GM21717 (cell line): Measurements from ENCODE around the gene PSMB7.

Source experiments
- ATAC-seq: cut with Tn5 transposase; IDR thresholded peaks from one replicate; pipeline ENCODE4 v1.9.1; 2021; ENCODE audit warnings: mild to moderate bottlenecking, moderate library complexity; ENCODE audit not compliant: unreplicated experiment

PSMB7 gene

DNA sequence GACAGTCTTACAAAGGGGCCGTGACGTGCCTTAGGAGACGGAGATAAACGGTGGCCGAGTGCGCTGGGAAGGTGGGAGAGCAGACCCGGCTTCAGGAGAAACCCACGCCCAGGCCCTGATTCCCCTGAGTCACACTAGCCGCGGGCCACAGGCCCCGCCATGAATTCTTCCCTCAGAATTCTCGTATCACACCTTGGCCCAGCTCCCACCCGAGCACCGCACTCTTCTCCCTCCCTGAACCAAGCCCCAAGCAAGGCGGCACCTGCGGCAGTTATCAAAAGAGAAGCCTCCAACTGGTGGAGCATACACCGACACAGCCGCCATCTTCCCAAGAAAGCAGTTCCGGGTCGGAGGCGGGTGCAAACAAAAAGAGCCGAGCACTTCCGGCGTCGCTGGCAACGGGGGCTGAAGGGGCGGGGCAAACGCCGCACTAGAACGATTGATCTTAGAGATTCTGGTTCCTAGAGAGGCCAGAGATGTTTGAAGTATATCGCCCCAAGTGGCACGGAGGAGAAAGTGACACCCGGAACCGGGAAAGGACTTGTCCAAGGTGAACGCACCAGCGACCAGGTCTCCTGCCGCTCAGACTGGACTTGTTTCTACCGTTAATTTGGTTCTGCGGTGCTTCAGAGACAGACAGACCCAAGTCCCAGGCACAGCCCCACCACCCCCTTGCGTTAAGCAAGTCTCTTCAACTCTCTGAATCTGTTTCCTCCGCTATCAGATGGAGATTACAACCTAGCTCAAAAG is at the start of gene PSMB7:
Gene PSMB7, minus strand, starts transcription at position 341 of the 750 bp plus-strand sequence. Its CDS starts 17 bp downstream, at position 324.
- peak; percentile 89 for ATAC-seq

DNA sequence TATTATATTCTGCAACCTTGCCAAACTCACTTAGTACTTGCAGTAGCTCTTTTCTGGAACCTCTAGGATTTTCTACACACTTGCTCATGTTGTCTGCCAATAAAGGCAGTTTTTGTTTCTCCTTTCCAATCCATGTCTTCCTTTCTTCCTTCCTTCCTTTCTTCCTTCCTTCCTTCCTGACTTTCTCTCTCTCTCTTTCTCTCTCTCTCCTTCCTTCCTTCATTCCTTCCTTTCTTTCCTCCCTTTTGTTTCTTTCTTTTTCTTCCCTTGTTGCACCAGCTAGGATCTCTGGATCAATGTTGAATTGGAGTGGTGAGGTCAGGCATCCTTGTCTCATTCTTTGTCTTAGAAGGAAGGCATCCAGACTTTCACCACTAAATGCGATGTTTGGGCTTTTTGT is 47.5 kb upstream of the PSMB7 start:
- ATAC-seq: no peak

DNA sequence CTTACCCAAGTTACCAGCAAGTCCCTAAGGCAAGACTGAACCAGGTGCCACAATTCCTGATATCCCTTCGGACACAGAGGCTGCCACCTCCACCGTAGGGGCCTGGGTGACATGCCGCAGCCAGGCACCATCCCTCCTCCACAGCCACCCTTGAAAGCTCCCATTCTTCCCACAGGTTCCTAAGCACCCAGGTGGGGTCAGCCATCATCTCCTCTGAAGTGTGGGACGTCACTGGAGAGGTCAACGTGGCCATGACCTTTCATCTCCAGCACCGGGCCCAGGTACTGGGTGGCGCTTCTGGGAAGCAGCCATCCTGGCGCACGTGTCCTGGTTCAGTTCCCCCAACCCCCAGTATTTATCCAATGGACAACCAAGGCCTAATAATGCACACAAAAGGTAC is 43.2 kb upstream of the PSMB7 start:
- no peak for ATAC-seq

DNA sequence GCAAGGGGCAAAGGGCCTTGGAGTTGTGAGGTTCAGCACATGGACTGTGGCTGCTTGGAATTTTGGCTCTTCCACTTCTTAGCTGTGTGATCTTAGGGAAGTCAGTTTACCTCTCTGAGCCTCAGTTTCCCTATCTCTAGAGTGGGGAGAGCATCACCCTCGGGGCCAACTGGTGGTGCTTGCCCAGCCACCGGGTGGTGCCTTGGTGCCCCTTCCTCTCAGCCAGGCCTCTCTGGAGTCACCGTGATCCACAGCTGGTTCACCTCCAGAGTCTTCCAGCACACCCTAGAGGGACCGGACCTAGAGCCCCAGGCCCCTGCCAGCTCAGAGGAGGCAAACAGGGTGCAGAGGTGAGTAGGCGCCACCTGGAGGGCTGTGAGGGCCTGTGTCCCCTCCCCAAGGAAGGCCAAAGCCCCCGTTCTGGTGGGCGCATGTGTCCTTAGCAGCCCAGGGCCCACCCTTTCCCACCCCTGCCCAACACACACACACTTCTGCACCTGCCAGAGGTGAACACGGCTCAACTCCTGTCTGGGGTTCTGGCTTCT is 42.7 kb upstream of the PSMB7 start:
- no peak for ATAC-seq

DNA sequence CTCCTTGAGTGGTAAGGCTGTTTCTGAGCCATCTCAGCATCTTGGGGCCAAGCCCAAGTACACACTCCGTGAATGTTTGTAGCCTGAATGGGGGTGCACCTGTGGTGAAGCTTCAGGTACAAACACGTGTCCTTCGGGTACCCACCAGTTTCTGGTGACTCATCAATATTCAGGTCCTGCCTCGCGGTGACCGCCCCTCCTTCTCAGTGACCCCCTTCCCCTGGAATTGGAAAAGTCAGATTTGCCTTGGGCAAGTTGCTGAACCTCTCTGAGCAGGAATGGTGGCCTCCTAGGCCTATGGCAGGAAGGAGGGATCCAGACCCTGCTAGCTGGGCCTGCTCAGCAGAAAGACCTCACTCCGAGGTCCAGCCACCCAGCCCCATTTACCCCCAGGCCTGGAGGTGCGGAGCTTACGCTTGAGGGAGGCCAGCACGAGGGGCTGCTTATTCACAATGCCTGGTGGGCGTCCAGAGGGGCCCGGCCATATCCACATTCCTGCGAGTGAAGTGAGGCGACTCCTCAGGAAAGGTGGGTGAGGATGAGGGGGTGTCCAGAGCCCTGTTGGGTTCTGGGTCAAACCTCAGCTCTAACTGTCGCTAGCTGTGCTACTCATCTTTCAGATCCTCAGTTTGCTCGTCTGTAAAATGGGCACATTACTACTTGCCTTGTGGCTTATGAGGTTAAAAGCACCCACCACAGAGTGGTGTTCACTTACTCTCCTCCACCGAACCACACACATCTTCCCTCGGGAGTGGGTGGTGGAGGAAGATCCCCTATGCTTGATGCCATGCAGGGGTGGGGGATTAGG is 42.0 kb upstream of the PSMB7 start:
- no peak for ATAC-seq

DNA sequence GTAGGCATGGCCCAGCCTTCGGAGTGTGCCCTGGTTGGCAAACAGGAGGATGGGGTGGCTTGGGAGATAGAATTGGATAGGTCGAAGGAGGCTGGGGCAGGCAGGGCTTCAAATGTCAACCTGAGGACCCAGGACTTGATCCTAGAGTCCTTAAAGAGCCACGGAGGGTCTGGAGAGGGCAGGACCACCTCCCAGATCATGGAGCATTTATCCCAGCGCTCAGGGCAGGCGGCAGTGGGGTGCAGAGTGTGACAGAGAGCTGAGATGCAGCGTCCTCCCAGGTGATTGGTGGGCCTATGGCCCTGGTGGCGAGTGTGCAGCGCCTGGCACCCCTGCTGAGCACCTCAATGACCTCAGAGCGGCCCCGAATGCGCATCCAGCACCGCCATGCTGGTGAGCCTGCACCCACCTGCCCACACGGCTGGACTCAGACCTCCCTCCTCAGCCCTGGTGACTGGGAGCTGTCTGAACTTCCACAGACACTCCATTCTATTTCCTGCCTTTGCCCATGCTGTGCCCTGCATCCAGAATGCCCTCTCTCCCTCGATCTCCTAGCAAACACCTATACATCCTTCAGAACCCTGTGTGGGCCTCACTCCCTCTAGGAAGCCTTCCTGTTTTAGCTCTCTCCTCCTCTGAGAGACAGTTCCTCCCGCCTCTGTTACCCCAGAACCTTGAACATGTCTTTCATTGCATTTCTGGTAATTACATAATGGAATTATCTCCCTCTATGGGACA is 41.3 kb upstream of the PSMB7 start:
- no peak for ATAC-seq

DNA sequence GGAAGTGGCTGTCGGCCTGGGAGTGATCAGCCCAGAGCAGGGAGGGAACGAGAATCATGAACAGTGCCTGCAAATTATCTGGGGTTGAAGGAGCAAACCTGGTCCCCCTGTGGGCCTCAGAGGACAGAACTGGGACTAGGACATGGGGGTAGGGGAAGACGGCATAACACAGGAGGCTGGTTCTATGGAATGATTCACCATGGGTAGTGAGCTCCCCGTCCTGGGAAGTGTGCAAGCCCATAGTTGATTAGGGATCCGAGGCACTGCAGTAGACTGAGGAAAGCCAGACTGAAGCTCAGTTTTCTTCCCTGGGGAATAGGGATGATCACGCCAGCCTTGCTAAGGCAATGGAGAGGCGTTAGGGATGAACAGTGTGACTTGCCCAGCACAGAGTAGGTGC is 40.6 kb upstream of the PSMB7 start:
- no peak for ATAC-seq

DNA sequence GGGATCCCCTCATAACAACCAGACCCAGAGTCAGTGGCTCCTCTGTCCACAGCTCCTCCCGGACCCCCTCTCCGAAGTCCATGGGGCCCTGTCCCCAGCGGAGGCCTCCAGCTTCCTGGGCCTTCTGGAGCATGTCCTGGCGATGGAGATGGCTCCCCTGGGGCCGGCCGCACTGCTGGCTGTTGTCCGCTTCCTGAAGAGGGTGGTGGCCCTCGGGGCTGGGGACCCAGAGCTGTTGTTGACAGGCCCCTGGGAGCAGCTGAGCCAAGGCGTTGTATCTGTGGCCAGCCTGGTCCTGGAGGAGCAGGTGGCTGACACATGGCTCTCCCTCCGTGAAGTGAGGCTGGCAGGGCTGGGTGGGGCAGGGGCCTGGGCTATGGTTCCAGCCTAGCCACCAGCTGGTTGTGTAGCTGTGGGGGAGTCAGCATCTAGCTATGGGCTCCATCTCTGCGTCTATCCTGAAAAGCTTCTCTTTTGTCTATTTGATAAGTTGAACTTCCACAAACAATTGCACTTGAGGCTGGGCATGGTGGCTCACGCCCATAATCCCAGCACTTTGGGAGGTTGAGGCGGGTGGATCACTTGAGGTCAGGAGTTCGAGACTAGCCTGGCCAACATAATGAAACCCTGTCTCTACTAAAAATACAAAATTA is 39.7 kb upstream of the PSMB7 start:
- no peak for ATAC-seq

DNA sequence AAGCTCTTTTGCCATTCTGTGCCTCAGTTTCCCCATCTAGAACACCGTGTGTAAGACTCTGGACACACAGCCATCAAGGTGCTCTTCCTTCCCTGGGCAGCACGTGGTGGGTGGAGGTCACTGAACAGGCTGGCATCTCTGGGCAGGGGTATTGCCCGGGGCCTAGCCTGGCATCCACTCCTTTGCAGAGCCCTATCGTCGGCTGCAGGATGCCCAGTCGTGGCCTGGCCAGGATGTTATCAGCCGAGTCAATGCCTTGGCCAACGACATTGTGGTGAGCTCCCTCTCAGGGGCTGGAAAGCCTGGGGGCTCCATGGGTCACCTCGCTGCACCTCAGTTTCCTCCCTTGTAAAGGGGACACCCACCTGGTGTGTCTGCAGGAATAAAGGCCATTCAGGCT is 39.1 kb upstream of the PSMB7 start:
- ATAC-seq: no peak

DNA sequence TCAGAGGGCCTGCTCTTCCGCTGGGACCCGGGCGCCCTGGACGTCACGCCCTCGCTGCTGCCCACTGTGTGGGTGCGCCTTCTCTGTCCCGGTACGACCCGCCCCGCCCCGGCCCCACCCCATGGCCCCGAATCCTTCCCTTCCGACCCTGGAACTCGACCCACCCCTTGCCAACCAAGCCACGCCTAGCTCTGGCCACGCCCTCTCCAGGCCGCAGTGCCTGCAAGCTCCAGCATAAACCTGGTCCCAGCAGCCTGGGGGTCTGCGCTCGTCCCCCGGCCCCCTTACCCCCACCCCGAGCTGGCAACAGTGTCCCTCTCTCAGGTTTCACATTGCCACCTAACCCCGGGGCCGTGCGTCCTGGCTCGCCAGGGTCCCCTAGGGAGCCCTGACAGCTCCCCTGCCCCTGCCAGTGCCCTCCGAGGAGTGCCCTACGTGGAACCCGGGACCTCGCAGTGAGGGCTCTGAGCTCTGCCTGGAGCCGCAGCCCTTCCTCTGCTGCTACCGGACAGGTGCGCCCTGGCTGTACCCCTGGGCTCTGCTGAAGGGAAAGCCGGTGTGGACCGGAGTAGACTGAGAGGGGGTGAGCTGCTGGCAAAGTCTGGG is 38.4 kb upstream of the PSMB7 start:
- no peak for ATAC-seq

DNA sequence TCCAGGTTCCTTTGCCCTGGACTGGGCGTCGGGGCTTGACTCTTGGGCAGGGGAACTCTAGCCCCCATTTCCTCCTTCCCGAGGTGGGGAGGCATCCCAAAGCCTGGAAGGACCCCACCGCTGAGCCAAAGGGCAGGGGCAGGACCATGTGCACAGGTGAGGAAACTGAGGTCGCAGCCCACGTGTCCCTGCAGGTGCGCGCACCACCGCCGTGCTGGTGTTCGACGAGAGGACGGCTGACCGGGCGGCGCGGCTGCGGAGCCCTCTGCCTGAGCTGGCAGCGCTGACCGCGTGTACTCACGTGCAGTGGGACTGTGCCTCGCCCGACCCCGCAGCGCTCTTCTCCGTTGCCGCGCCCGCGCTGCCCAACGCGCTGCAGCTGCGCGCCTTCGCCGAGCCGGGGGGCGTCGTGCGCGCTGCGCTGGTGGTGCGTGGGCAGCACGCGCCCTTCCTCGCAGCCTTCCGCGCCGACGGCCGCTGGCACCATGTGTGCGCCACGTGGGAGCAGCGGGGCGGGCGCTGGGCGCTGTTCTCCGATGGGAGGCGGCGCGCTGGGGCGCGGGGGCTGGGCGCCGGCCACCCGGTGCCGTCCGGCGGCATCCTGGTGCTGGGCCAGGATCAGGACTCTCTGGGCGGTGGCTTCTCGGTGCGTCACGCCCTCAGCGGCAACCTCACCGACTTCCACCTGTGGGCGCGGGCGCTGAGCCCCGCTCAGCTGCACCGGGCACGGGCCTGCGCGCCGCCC is 37.8 kb upstream of the PSMB7 start:
- no peak for ATAC-seq

DNA sequence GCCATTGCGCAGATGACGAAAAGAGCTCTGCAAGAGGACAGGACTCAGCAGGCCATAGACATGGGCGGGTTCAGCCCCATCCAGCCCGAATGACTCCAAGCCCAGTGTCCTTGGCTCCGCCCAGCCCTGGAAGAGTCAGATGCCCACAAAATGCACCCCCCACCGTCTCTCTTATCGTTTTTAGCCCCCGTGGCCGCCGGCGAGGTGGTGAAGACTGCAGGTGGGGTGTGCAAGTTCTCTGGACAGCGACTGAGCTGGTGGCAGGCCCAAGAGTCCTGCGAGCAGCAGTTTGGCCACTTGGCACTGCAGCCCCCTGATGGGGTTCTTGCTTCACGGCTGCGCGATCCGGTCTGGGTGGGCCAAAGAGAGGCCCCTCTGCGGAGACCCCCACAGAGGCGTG is 37.1 kb upstream of the PSMB7 start:
- no peak for ATAC-seq

DNA sequence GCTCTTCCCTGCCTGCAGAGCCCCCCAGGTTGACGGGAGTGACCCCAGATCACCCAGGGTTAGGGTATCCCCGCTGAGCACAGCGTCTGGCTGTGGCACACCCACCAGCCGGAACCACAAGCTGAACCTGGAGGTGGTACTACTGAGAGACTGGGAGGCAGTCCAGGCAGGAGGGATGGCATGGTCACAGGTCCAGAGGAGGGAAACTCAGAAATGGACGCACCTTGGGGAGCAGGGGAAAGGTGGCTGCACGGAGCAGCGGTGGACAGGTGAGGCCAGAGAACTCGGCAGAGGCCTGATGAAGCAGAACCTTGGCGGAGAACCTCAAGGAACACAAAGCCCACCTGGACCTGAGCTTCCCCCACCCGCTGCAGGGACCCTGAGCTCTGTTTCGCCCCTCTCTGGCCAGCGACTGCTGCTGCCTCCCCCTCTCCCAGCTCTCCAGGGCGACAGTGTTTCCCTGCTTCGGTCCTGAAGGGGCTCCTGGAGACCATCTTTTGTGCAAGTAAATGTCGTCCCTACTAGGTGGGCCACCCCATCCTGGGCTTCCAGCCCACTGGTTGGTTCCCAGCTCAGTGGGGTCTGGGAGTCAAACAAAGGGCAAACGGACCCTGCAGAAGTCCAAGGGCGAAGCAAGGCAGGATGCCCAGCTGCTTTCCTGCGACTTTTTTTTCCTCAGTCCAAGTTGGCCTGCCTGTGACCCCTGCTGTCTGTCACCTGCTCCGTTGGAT is 35.9 kb upstream of the PSMB7 start:
- no peak for ATAC-seq

DNA sequence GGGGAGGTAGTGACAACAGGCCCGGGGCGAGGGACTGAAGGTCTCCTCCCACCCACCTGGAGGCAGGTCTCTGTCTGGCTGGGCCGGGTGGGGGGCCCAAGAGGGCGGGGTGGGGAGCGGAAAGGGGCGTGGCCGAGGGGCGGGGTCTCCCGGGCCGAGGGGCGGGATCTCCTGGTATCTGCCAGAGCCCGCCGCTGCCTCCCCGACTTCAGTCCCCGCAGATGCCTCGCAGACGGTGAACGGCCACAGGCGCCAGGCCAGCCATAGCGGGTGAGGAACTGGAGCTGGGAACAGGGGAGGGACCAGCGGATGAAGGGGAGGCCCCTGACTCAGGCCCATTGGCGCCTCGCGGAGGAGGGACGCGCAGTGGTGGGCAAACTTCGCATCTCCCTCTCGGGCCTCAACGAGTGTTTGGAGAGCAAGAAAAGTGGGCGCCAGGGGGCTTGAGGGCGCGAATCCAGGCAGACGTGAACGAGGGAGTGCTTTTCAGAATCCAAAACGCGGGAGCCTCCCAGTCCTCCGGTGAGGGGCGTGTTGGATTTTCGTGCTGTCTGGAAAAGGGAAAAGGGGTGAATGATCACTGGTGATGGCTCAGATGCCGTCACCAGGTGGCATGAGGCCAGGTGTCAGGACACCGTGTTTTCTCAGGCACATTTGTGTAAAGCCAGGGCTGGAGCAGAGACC is 35.1 kb upstream of the PSMB7 start, which contains the start of gene ADGRD2:
Gene ADGRD2, plus strand, starts transcription at position 211 of the 684 bp plus-strand sequence. CDS start 1,216 bp downstream, outside the sequence.
- ATAC-seq: no peak

DNA sequence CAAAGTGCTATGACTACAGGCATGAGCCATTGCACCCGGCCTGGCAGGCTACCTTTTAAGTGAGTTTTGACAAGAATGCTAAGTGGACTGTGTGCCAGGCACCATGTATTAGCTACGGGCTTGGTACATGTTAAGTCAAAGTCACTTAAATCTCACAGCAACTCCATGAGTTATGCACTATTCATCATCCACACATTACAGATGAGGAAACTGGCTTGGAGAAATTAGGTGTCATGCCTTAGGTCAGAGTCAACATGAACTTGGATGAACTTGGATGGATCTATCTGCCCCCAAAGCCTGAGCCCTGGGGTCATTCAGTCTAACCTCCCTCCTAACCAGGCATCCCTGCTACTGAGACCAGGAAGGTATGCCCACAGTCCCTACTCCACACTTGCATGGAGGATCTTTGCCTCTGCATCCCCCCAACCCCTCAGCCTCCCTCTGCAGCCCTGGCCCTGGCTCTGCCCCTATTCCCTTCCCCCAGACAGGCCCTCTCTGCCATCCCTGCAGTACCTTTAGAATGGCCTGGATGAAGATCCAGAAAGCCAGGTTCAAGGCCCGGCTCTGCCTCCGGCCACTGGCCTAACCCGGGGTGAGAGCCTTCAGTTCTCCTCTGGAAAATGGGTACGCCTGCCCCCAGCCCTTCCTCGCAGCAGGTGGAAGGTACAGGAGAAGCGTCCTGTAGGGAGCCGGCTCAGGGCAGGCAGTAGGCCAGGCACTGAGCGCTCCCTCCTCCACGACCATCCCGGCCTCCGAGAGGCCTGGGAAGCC is 34.3 kb upstream of the PSMB7 start:
- ATAC-seq: no peak

DNA sequence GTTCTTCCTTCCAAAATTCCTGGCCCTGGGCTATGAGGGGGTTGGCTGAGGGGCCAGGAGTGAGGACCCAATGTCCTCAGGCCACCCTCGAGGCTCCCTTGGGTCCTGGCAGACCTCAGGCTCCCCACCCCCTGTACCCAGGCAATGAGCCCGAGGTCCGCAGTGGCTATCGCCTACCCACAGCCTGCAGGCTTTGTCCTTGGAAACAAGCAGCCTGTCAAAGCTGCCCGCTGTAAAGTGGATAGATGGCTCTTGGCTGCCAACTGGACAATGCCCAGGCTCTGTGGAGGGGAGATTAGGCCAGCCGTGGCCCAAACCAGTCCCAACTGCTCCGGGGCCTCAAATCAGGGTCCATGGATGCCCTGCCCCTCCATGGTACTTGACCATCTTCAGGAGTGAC is 32.8 kb upstream of the PSMB7 start:
- ATAC-seq: no peak

DNA sequence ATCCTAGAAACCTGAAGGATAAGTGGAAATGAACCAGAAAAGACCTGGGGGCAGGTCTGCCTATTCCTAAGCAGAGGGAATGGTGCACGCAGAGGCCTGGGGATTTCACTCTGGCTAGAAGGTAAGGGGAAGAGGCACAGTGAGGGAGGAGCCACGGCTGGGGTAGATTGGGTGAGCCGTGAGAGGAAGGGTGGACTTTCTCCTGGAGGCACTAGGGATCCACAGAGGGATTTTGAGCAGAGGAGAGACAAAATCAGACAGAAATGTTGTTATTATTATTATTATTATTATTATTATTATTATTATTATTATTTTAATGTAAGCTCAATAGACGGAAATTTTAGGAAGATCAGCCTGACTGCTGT is 32.0 kb upstream of the PSMB7 start:
- ATAC-seq: no peak

DNA sequence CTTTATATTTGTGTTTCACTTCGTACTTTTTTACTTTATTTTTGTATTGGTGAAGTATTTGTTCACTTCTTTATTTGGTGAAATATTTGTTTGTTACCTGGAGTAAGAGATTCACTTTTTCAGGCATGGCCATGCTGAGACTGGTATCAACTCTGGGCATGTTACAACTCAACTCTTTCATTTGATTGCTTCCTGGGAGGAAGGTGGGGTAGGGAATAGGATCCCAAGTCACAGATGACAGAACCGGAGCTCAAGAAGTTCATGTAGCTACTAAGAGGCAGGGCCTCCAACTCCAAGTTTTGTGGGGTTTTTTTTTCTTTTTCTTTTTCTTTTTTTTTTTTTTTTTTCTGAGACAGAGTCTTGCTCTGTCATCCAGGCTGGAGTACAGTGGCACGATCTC is 28.9 kb upstream of the PSMB7 start:
- no peak for ATAC-seq
